ENCODE data around the gene INSC. TPM values are rescaled to one million over a fixed set of nuclear protein-coding genes. Genes with fewer than 3 reads are reported as not detected.

Gene INSC
- total and polyA plus RNA-seq, 4 donors: 0.63 to 1.3 (median 1.0) TPM

GRCh38 chr11:15149050-15149449 is 34.3 kb downstream of the INSC start:
- ATAC-seq (ENCODE audit: low FRiP score): no peak
- Histone ChIP-seq H3K4me3 (ENCODE audit: low read length in 2 of 2) (no peak overlapping the region), H3K9me3 (ENCODE audit: control insufficient read depth, low read length) (no peaks in the 10 kb centered on the region), H3K36me3 (ENCODE audit: control insufficient read depth in 1 of 2, insufficient read depth in 2 of 2, low read length in 1 of 2) (no peaks in the 10 kb centered on the region), H3K4me1 (ENCODE audit: control insufficient read depth in 1 of 2, insufficient read depth in 2 of 2, low read length in 2 of 2) (no peaks in the 10 kb centered on the region), H3K27ac (ENCODE audit: low read depth in 1 of 2, low read length in 2 of 2) (no peak overlapping the region), H3K27me3 (ENCODE audit: control insufficient read depth in 1 of 2, insufficient read depth in 2 of 2, low read length in 1 of 2) (no peaks in the 10 kb centered on the region)
- WGBS, 2 donors: 91 to 93% methylated on average over 10 of the region's 10 CpGs
- intact Hi-C loops (cut with DNase I): no loop called here
- DNase-seq: no peak

- no peaks in the 10 kb centered on the region for H3K4me1 ChIP-seq (ENCODE audit: control insufficient read depth in 1 of 2, insufficient read depth in 2 of 2, low read length in 2 of 2)
- no peaks in the 10 kb centered on the region for H3K9me3 ChIP-seq (ENCODE audit: control insufficient read depth, low read length)
- H3K27ac ChIP-seq (ENCODE audit: low read depth in 1 of 2, low read length in 2 of 2): no peak overlapping the region
- WGBS, 2 donors: 93 to 95% methylated on average over 1 of the region's 1 CpG
- DNase-seq: no peak
- no peak for ATAC-seq (ENCODE audit: low FRiP score)
- intact Hi-C loops (cut with DNase I): no loop called here
- H3K36me3 ChIP-seq (ENCODE audit: control insufficient read depth in 1 of 2, insufficient read depth in 2 of 2, low read length in 1 of 2): no peaks in the 10 kb centered on the region
- H3K4me3 ChIP-seq (ENCODE audit: low read length in 2 of 2): no peak overlapping the region
- H3K27me3 ChIP-seq (ENCODE audit: control insufficient read depth in 1 of 2, insufficient read depth in 2 of 2, low read length in 1 of 2): no peaks in the 10 kb centered on the region
Observed at GRCh38 chr11:15150507-15150906, 35.8 kb downstream of the INSC start.

- no peak overlapping the region for H3K4me3 ChIP-seq (ENCODE audit: low read length in 2 of 2)
- no peak for ATAC-seq (ENCODE audit: low FRiP score)
- intact Hi-C loops (cut with DNase I): no loop called here
Observed at GRCh38 chr11:15153231-15153630, 38.5 kb downstream of the INSC start.

GRCh38 chr11:15157181-15157580 is 42.5 kb downstream of the INSC start:
- Histone ChIP-seq H3K4me3 (ENCODE audit: low read length in 2 of 2) (no peak overlapping the region), H3K27ac (ENCODE audit: low read depth in 1 of 2, low read length in 2 of 2) (no peak overlapping the region), H3K27me3 (ENCODE audit: control insufficient read depth in 1 of 2, insufficient read depth in 2 of 2, low read length in 1 of 2) (no peaks in the 10 kb centered on the region), H3K4me1 (ENCODE audit: control insufficient read depth in 1 of 2, insufficient read depth in 2 of 2, low read length in 2 of 2) (peaks cover 0 to 2% of the 10 kb centered on the region in 2 donors), H3K9me3 (ENCODE audit: control insufficient read depth, low read length) (no peaks in the 10 kb centered on the region), H3K36me3 (ENCODE audit: control insufficient read depth in 1 of 2, insufficient read depth in 2 of 2, low read length in 1 of 2) (no peaks in the 10 kb centered on the region)
- 93 to 95% methylated on average over 3 of the region's 3 CpGs for WGBS, 2 donors
- DNase-seq (no peak), ATAC-seq (ENCODE audit: low FRiP score) (no peak)
- intact Hi-C loops (cut with DNase I): no loop called here

More at GRCh38 chr11:15153231-15153630, 38.5 kb downstream of the INSC start:
- Histone ChIP-seq H3K9me3 (ENCODE audit: control insufficient read depth, low read length) (no peaks in the 10 kb centered on the region), H3K27ac (ENCODE audit: low read depth in 1 of 2, low read length in 2 of 2) (no peak overlapping the region), H3K27me3 (ENCODE audit: control insufficient read depth in 1 of 2, insufficient read depth in 2 of 2, low read length in 1 of 2) (no peaks in the 10 kb centered on the region), H3K36me3 (ENCODE audit: control insufficient read depth in 1 of 2, insufficient read depth in 2 of 2, low read length in 1 of 2) (no peaks in the 10 kb centered on the region), H3K4me1 (ENCODE audit: control insufficient read depth in 1 of 2, insufficient read depth in 2 of 2, low read length in 2 of 2) (peaks cover 0 to under 1% of the 10 kb centered on the region in 2 donors)
- no peak for DNase-seq

- DNase-seq: no peak
- WGBS, 2 donors: 93% methylated on average over 6 of the region's 6 CpGs
- no peak overlapping the region for H3K4me3 ChIP-seq (ENCODE audit: low read length in 2 of 2)
- intact Hi-C loops (cut with DNase I): no loop called here
- H3K36me3 ChIP-seq (ENCODE audit: control insufficient read depth in 1 of 2, insufficient read depth in 2 of 2, low read length in 1 of 2): no peaks in the 10 kb centered on the region
- H3K9me3 ChIP-seq (ENCODE audit: control insufficient read depth, low read length): no peaks in the 10 kb centered on the region
- ATAC-seq (ENCODE audit: low FRiP score): no peak
- no peaks in the 10 kb centered on the region for H3K27me3 ChIP-seq (ENCODE audit: control insufficient read depth in 1 of 2, insufficient read depth in 2 of 2, low read length in 1 of 2)
- no peak overlapping the region for H3K27ac ChIP-seq (ENCODE audit: low read depth in 1 of 2, low read length in 2 of 2)
- peaks cover 0 to 2% of the 10 kb centered on the region in 2 donors for H3K4me1 ChIP-seq (ENCODE audit: control insufficient read depth in 1 of 2, insufficient read depth in 2 of 2, low read length in 2 of 2)
Observed at GRCh38 chr11:15157606-15158137, 42.9 kb downstream of the INSC start.

- DNase-seq (no peak), ATAC-seq (ENCODE audit: low FRiP score) (no peak)
- Histone ChIP-seq H3K27ac (ENCODE audit: low read depth in 1 of 2, low read length in 2 of 2) (no peak overlapping the region), H3K4me1 (ENCODE audit: control insufficient read depth in 1 of 2, insufficient read depth in 2 of 2, low read length in 2 of 2) (peaks cover 0 to 2% of the 10 kb centered on the region in 2 donors), H3K4me3 (ENCODE audit: low read length in 2 of 2) (no peak overlapping the region), H3K9me3 (ENCODE audit: control insufficient read depth, low read length) (no peaks in the 10 kb centered on the region), H3K27me3 (ENCODE audit: control insufficient read depth in 1 of 2, insufficient read depth in 2 of 2, low read length in 1 of 2) (no peaks in the 10 kb centered on the region), H3K36me3 (ENCODE audit: control insufficient read depth in 1 of 2, insufficient read depth in 2 of 2, low read length in 1 of 2) (no peaks in the 10 kb centered on the region)
- WGBS, 2 donors: 70 to 72% methylated on average over 3 of the region's 3 CpGs
- intact Hi-C loops (cut with DNase I): no loop called here
Observed at GRCh38 chr11:15158351-15159015, 43.8 kb downstream of the INSC start.

- Histone ChIP-seq H3K9me3 (ENCODE audit: control insufficient read depth, low read length) (no peaks in the 10 kb centered on the region), H3K27me3 (ENCODE audit: control insufficient read depth in 1 of 2, insufficient read depth in 2 of 2, low read length in 1 of 2) (no peaks in the 10 kb centered on the region), H3K36me3 (ENCODE audit: control insufficient read depth in 1 of 2, insufficient read depth in 2 of 2, low read length in 1 of 2) (no peaks in the 10 kb centered on the region), H3K4me1 (ENCODE audit: control insufficient read depth in 1 of 2, insufficient read depth in 2 of 2, low read length in 2 of 2) (peaks cover 0 to 2% of the 10 kb centered on the region in 2 donors), H3K4me3 (ENCODE audit: low read length in 2 of 2) (no peak overlapping the region), H3K27ac (ENCODE audit: low read depth in 1 of 2, low read length in 2 of 2) (no peak overlapping the region)
- ATAC-seq (ENCODE audit: low FRiP score) (no peak), DNase-seq (no peak)
- WGBS, 2 donors: 64 to 69% methylated on average over 2 of the region's 2 CpGs
- intact Hi-C loops (cut with DNase I): no loop called here
Observed at GRCh38 chr11:15159085-15159484, 44.4 kb downstream of the INSC start.

GRCh38 chr11:15161790-15162189 is 47.1 kb downstream of the INSC start:
- 85 to 88% methylated on average over 1 of the region's 1 CpG for WGBS, 2 donors
- Histone ChIP-seq H3K27me3 (ENCODE audit: control insufficient read depth in 1 of 2, insufficient read depth in 2 of 2, low read length in 1 of 2) (no peaks in the 10 kb centered on the region), H3K4me3 (ENCODE audit: low read length in 2 of 2) (no peak overlapping the region), H3K9me3 (ENCODE audit: control insufficient read depth, low read length) (no peaks in the 10 kb centered on the region), H3K27ac (ENCODE audit: low read depth in 1 of 2, low read length in 2 of 2) (no peak overlapping the region), H3K4me1 (ENCODE audit: control insufficient read depth in 1 of 2, insufficient read depth in 2 of 2, low read length in 2 of 2) (peaks cover 0 to 2% of the 10 kb centered on the region in 2 donors), H3K36me3 (ENCODE audit: control insufficient read depth in 1 of 2, insufficient read depth in 2 of 2, low read length in 1 of 2) (no peaks in the 10 kb centered on the region)
- intact Hi-C loops (cut with DNase I): no loop called here
- no peak for ATAC-seq (ENCODE audit: low FRiP score)
- DNase-seq: no peak

GRCh38 chr11:15163136-15163535 is 48.4 kb downstream of the INSC start:
- no peak overlapping the region for H3K4me3 ChIP-seq (ENCODE audit: low read length in 2 of 2)
- peaks cover 0 to 2% of the 10 kb centered on the region in 2 donors for H3K4me1 ChIP-seq (ENCODE audit: control insufficient read depth in 1 of 2, insufficient read depth in 2 of 2, low read length in 2 of 2)
- intact Hi-C loops (cut with DNase I): no loop called here
- no peaks in the 10 kb centered on the region for H3K36me3 ChIP-seq (ENCODE audit: control insufficient read depth in 1 of 2, insufficient read depth in 2 of 2, low read length in 1 of 2)
- ATAC-seq (ENCODE audit: low FRiP score) (no peak), DNase-seq (no peak)
- no peaks in the 10 kb centered on the region for H3K27me3 ChIP-seq (ENCODE audit: control insufficient read depth in 1 of 2, insufficient read depth in 2 of 2, low read length in 1 of 2)
- H3K9me3 ChIP-seq (ENCODE audit: control insufficient read depth, low read length): no peaks in the 10 kb centered on the region
- H3K27ac ChIP-seq (ENCODE audit: low read depth in 1 of 2, low read length in 2 of 2): no peak overlapping the region
